K562 (cell line): ENCODE data around the gene LRMDA. TPM values are rescaled to one million over a fixed set of nuclear protein-coding genes. Genes with fewer than 3 reads are reported as not detected.

Experiments used
- ATAC-seq: fragments of 200-7000 bp; cut with Tn5 transposase; 3 replicates; pipeline ENCODE4 v1.9.1; 2020; ENCODE audit warnings: moderate library complexity
- BruUV-seq: library from RNA; stranded (reverse); fragments of 400-500 nt; replicated peaks from 2 replicates; lab custom pipeline; 2021; lab: Mats Ljungman, UMichigan
- CTCF ChIA-PET: fragments of 300-600 bp; formaldehyde crosslinking; extraction: SDS; loops from one replicate; lab custom pipeline; 2021; ENCODE audit warnings: low intra/inter-chr PET ratio; lab: Yijun Ruan, JAX
- POLR2A ChIA-PET: fragments of 300-600, 350-650 bp; sonication (Branson Sonifier 250); formaldehyde crosslinking; extraction: SDS; loops from one replicate; lab custom pipeline; 2021; ENCODE audit warnings: antibody characterized with exemption, inconsistent platforms; lab: Yijun Ruan, JAX
- DNase-seq, 4 experiments: peaks; one replicate each; pipeline versions ENCODE4 v3.0.0 to v3.0.0-alpha.2; 2011 to 2018; ENCODE audit warnings: low spot score in 3 of 4, mixed read lengths in 3 of 4; ENCODE audit errors: extremely low read depth in 1 of 4
- FAIRE-seq: peaks from 2 replicates; lab custom pipeline; 2011; peaks lifted over from hg19 to GRCh38; lab: Jason Lieb, UNC
- H2AFZ ChIP-seq: 2 replicates; pipeline ENCODE4 v1.6.0; 2011; ENCODE audit warnings: low read depth, low read length, control low read depth, inconsistent platforms
- H3K27ac ChIP-seq: fragments of 200-600 bp; 3 replicates; pipeline ENCODE4 v1.8.0; 2011; ENCODE audit warnings: low read depth, mild to moderate bottlenecking, control low read depth, inconsistent platforms, low read length, moderate library complexity, mixed read lengths; ENCODE audit errors: extremely low read depth
- H3K27me3 ChIP-seq, 2 experiments: fragments of 300-600 bp in 1 of 2; 2 replicates in 1 of 2; 3 replicates in 1 of 2; pipeline versions ENCODE4 v1.6.0 to v1.8.0; 2011; ENCODE audit warnings: inconsistent platforms in 2 of 2, low read length in 2 of 2, mild to moderate bottlenecking in 1 of 2, mixed read lengths in 1 of 2, moderate library complexity in 1 of 2; ENCODE audit not compliant: control insufficient read depth in 2 of 2, insufficient read depth in 2 of 2
- H3K36me3 ChIP-seq: fragments of 300-600 bp; 3 replicates; pipeline ENCODE4 v1.8.0; 2011; ENCODE audit warnings: mild to moderate bottlenecking, low read length, inconsistent platforms; ENCODE audit not compliant: control insufficient read depth, insufficient read depth
- H3K4me1 ChIP-seq, 2 experiments: fragments of 200-600 bp in 1 of 2; replicated peaks in 1 of 2; 2 replicates in 1 of 2; 3 replicates in 1 of 2; pipeline versions ENCODE4 v1.5.1 to v1.8.0; 2011; ENCODE audit warnings: inconsistent platforms in 2 of 2, low read length in 2 of 2, mild to moderate bottlenecking in 1 of 2, mixed read lengths in 1 of 2, moderate library complexity in 1 of 2; ENCODE audit not compliant: control insufficient read depth in 2 of 2, insufficient read depth in 2 of 2
- H3K4me2 ChIP-seq: 2 replicates; pipeline ENCODE4 v1.6.1; 2011; ENCODE audit warnings: low read length, control low read depth, inconsistent platforms, mixed read lengths; ENCODE audit not compliant: insufficient read depth
- H3K4me3 ChIP-seq: fragments of 200-600 bp; sonication (generic), shearing (Covaris generic); 2 replicates; pipeline ENCODE4 v1.5.1; 2016; ENCODE audit warnings: control low read depth, inconsistent platforms
- H3K79me2 ChIP-seq: fragments of 200-600 bp; 3 replicates; pipeline ENCODE4 v1.8.0; 2011; ENCODE audit warnings: low read length, inconsistent platforms; ENCODE audit not compliant: control insufficient read depth, insufficient read depth
- H3K9ac ChIP-seq, 2 experiments: 2 replicates each; pipeline versions ENCODE4 v1.6.0 to v1.6.1; 2011; ENCODE audit warnings: low read depth in 2 of 2, low read length in 2 of 2, control low read depth in 1 of 2, inconsistent platforms in 1 of 2, mild to moderate bottlenecking in 1 of 2, mixed read lengths in 1 of 2; ENCODE audit not compliant: insufficient read depth in 1 of 2
- H3K9me1 ChIP-seq: one replicate; pipeline ENCODE4 v1.6.0; 2011; ENCODE audit warnings: inconsistent platforms, mild to moderate bottlenecking, low read length, moderate library complexity; ENCODE audit not compliant: control insufficient read depth, insufficient read depth
- H3K9me3 ChIP-seq: replicated peaks from 2 replicates; pipeline ENCODE4 v1.5.1; 2011; ENCODE audit warnings: low read depth, low read length, inconsistent platforms; ENCODE audit not compliant: control insufficient read depth, insufficient read depth
- H4K20me1 ChIP-seq: replicated peaks from 2 replicates; pipeline ENCODE4 v1.6.1; 2011; ENCODE audit warnings: low read length, inconsistent platforms, mixed read lengths; ENCODE audit not compliant: control insufficient read depth, insufficient read depth
- ATF6 ChIP-seq: sonication (generic); formaldehyde crosslinking; IDR thresholded peaks from 2 replicates; pipeline ENCODE4 v1.4.0; 2020; ENCODE audit warnings: mild to moderate bottlenecking, missing genetic modification reagents
- MAZ ChIP-seq, 2 experiments: fragments of 450-650 bp in 1 of 2; sonication (generic) in 1 of 2; formaldehyde crosslinking; IDR thresholded peaks in 1 of 2; conservative IDR thresholded peaks in 1 of 2; 2 replicates each; pipeline versions ENCODE4 v1.4.0 to v1.5.0; 2020; ENCODE audit warnings: mild to moderate bottlenecking in 1 of 2, missing genetic modification reagents in 1 of 2
- NCOA1 ChIP-seq: fragments of 450-650 bp; IDR thresholded peaks from 2 replicates; pipeline ENCODE4 v1.6.1; 2016; ENCODE audit warnings: low read depth
- PURB ChIP-seq: sonication (generic); formaldehyde crosslinking; IDR thresholded peaks from 2 replicates; pipeline ENCODE4 v1.9.0; 2021; ENCODE audit warnings: low read depth, mild to moderate bottlenecking, missing genetic modification reagents
- ZEB2 ChIP-seq: fragments of 450-650 bp; IDR thresholded peaks from 2 replicates; pipeline ENCODE4 v1.6.1; 2016
- ZNF24 ChIP-seq: fragments of 450-650 bp; IDR thresholded peaks from 2 replicates; pipeline ENCODE4 v1.6.1; 2016
- ZNF609 ChIP-seq: sonication (generic); formaldehyde crosslinking; IDR thresholded peaks from 2 replicates; pipeline ENCODE4 v1.8.1; 2023; ENCODE audit warnings: missing genetic modification reagents, mild to moderate bottlenecking, borderline replicate concordance
- WGBS: fragments of 100-300 bp; shearing (Covaris generic); methylation state at CpG from one replicate; pipeline ENCODE4 v1.1.6; 2016; ENCODE audit warnings: low coverage, mixed read lengths; ENCODE audit not compliant: insufficient coverage; ENCODE audit errors: missing lambda C conversion rate; 5-methylcytosine and 5-hydroxymethylcytosine counted together
- in situ Hi-C: fragments of 300-500 bp; cut with MboI; formaldehyde crosslinking; loops from 4 replicates; pipeline ENCODE4 v1.15.0; 2018; ENCODE audit warnings: inconsistent platforms, mixed read lengths
- intact Hi-C: fragments of 100-400 bp; cut with micrococcal nuclease; formaldehyde crosslinking; loops from 2 replicates; pipeline ENCODE4 v1.14.2; 2022
- polyA plus RNA-seq, 8 experiments: library from polyadenylated mRNA; depleted of rRNA in 4 of 8; stranded (reverse) in 5 of 8; unstranded in 3 of 8; fragments of >200 nt; fragmentation: Nextera tagmentation in 2 of 8; fragmentation: Illumina TruSeq in 1 of 8; extraction: Ambion mirVana in 2 of 8; extraction: Trizol in 1 of 8; gene quantifications; 2 replicates each; pipeline versions ENCODE4 v1.2.1 to v1.2.3, GENCODE V29; 2011 to 2014; ENCODE audit warnings: inconsistent platforms in 1 of 8, missing spikeins in 1 of 8
- total RNA-seq, 7 experiments: library from RNA; depleted of rRNA in 6 of 7; stranded (reverse); fragments of >200 nt in 6 of 7; fragmentation: Illumina TruSeq in 2 of 7; extraction: Trizol in 2 of 7; gene quantifications; 2 replicates each; pipeline versions ENCODE4 v1.2.1 to v1.2.3, GENCODE V29; 2011 to 2021; ENCODE audit warnings: low replicate concordance in 1 of 7
- TF ChIP-seq, protein P1 (sequence below): fragments of 250-450 bp; sonication (Bioruptor Pico); IDR thresholded peaks from 2 replicates; pipeline ENCODE4 v1.9.0; 2021; ENCODE audit warnings: mild to moderate bottlenecking
- TF ChIP-seq, protein P2 (sequence below): fragments of 250-450 bp; sonication (Bioruptor Pico); IDR thresholded peaks from 2 replicates; pipeline ENCODE4 v1.9.0; 2021; ENCODE audit warnings: mild to moderate bottlenecking, inconsistent platforms

LRMDA gene
- total and polyA plus RNA-seq, 9 of the 15 experiments (the other 6 are each of a cell fraction or from before 2014, with no cell fraction given) = 0.25 TPM; not detected in 8

- TF ChIP-seq ZNF609 (CRISPR knock-in tag) (no peak), NCOA1 (no peak), ZNF24 (no peak)
Observed at GRCh38 chr10:75597773-75598440, 166.5 kb downstream of the LRMDA start (continued).

DNA sequence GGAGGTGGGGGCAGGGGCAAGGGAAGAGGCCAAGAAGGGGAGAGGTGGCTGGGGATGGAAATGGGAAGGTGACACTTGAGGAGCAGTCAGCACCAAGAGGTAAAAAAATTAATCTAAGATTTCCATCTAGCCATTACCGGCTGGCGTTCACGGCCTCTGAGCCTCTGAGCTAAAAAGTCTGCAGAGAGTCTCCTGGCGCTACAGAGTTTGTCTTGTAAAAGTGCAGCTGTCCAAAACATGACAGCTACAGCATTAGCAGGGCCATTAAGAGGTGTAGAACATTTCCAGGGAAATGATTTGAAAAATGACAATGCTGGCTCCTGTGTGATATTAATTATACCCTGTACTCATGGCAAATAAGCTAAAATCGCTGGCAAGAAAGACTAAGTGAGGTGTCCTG is 167.6 kb downstream of the LRMDA start:
- no peaks in the 10 kb centered on the region for H3K79me2 ChIP-seq
- in situ Hi-C loops = no loop called here
- no peak overlapping the region for H3K27ac ChIP-seq
- H3K36me3 ChIP-seq = no peaks in the 10 kb centered on the region
- peaks cover 0 to 2% of the 10 kb centered on the region in 2 experiments; a peak in 1 of 5 replicates for H3K27me3 ChIP-seq
- H2AFZ ChIP-seq = no peak overlapping the region
- no peak overlapping the region for H3K9ac ChIP-seq
- no TSS peak for BruUV-seq
- DNase-seq (no peak), ATAC-seq (no peak), FAIRE-seq (no peak)
- 0% methylated on average over 5 of the region's 5 CpGs for WGBS
- H3K9me1 ChIP-seq = no peaks in the 10 kb centered on the region
- H3K4me2 ChIP-seq = no peak overlapping the region
- CTCF ChIA-PET = no interaction called here
- no peak overlapping the region for H3K4me3 ChIP-seq
- POLR2A ChIA-PET = interaction anchor here (1.8 kb wide), 1 partner anchor 12 kb away, joined by 6 read pairs; no protein-coding TSS in a partner anchor
- H4K20me1 ChIP-seq = no peaks in the 10 kb centered on the region
- intact Hi-C loops = no loop called here
- H3K9me3 ChIP-seq = no peaks in the 10 kb centered on the region
- no peaks in the 10 kb centered on the region for H3K4me1 ChIP-seq
- TF ChIP-seq, protein P1, sequence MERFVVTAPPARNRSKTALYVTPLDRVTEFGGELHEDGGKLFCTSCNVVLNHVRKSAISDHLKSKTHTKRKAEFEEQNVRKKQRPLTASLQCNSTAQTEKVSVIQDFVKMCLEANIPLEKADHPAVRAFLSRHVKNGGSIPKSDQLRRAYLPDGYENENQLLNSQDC (CRISPR knock-in tag) = no peak
- TF ChIP-seq MAZ (CRISPR knock-in tag; conservative IDR thresholded peaks at IDR 0.05 in 1 of 2, IDR thresholded peaks at IDR 0.05 in 1 of 2) = no peak
- TF ChIP-seq ATF6 (CRISPR knock-in tag) = no peak
- no peak for TF ChIP-seq PURB (CRISPR knock-in tag)
- TF ChIP-seq, protein P2, sequence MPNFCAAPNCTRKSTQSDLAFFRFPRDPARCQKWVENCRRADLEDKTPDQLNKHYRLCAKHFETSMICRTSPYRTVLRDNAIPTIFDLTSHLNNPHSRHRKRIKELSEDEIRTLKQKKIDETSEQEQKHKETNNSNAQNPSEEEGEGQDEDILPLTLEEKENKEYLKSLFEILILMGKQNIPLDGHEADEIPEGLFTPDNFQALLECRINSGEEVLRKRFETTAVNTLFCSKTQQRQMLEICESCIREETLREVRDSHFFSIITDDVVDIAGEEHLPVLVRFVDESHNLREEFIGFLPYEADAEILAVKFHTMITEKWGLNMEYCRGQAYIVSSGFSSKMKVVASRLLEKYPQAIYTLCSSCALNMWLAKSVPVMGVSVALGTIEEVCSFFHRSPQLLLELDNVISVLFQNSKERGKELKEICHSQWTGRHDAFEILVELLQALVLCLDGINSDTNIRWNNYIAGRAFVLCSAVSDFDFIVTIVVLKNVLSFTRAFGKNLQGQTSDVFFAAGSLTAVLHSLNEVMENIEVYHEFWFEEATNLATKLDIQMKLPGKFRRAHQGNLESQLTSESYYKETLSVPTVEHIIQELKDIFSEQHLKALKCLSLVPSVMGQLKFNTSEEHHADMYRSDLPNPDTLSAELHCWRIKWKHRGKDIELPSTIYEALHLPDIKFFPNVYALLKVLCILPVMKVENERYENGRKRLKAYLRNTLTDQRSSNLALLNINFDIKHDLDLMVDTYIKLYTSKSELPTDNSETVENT (CRISPR knock-in tag) = no peak
- no peak for TF ChIP-seq ZEB2
